Peyer's patch (tissue), 4 donors: ENCODE measurements around the gene ADAP1.

ENCODE experiments used
- CTCF ChIP-seq, 6 experiments: fragments of 450-650 bp in 4 of 6; fragments of 200-600 bp in 2 of 6; sonication (generic) in 1 of 6; IDR thresholded peaks; one replicate each; pipeline ENCODE4 v1.5.1; 2017 to 2019; ENCODE audit warnings: antibody characterized with exemption in 6 of 6, mild to moderate bottlenecking in 3 of 6, moderate library complexity in 1 of 6
- POLR2A ChIP-seq, 2 donors: fragments of 450-650 bp; IDR thresholded peaks; one replicate each; pipeline ENCODE4 v1.5.1; 2017; ENCODE audit warnings: antibody characterized with exemption in 2 of 2, mild to moderate bottlenecking in 2 of 2, moderate library complexity in 2 of 2

DNA sequence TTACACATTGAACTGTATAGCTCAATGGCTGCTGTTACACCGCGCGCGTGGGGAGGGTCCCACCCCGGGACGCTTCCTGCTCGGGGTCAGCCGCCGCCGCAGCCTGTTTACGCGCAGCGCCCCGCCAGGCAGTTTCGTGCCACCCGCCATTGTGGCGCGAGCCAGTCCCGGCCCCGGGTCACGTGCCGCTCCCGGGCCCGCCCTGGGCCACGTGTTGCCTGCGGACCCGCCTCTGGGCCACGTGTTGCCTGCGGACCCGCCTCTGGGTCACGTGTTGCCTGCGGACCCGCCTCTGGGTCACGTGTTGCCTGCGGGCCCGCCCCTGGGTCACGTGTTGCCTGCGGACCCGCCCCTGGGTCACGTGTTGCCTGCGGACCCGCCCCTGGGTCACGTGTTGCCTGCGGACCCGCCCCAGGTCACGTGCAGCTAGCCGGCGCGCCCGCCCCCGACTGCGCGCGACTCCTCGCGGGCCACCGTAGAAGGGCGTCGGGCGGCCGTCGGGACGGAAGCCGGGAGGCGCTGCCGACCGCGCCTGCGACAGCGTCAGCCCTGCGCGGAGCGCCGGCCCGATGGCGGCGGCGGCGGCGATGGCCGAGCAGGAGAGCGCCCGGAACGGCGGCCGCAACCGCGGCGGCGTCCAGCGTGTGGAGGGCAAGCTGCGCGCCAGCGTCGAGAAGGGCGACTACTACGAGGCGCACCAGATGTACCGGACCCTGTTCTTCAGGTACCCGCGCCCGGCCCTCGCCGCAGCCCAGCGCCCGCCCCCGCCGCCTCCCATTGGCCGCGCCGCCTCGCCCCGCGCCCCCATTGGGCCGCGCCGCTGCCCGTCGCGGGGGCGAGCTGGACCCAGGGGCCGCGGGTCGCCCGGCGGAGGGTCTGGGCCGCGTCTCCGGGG, 78.2 kb downstream of the ADAP1 start, which contains the start of gene GET4:
- TF ChIP-seq CTCF (IDR thresholded peaks at IDR 0.05) (peak in 4 of 6 experiments; percentile 27 to 50 (median 37)), POLR2A (IDR thresholded peaks at IDR 0.05) (peak; percentile 51 to 84)
